Stimulated activated CD8-positive, alpha-beta memory T cell treated with anti-CD3 and anti-CD28 coated beads, Interleukin-12 subunit alpha, Interleukin-12 subunit beta, amount 100 ng/mL, for 24 hours (primary cell): ENCODE measurements around the gene VPS13C.

Source experiments
- DNase-seq: peaks from one replicate; pipeline ENCODE4 v3.0.0-alpha.2; 2020; ENCODE audit errors: extremely low read depth

VPS13C gene

DNA sequence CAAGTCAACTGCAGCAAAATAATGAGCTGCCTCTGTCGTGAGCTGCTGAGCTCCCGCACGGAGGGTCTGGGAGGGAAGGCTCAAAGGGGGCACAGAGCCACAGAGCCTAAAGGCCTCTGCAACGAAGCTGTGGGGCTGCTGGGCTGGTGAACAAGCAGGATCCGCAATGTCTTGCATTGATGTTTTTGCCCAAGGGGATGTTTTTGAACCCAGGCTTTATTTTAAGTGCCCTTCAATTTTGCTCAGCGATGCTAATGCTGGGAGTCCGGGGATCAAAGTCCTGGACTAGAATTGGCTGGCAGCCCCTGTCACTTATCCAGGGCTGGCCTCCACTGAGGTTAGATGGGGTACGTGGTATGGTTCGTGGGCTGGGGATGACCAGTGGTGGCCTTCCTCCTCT lies 240.0 kb downstream of the VPS13C start:
- DNase-seq = no peak

- no peak for DNase-seq
These were observed 240.9 kb downstream of the VPS13C start for GRCh38 chr15:61819386-61819785.

GRCh38 chr15:61818801-61819200 lies 241.4 kb downstream of the VPS13C start:
- no peak for DNase-seq

GRCh38 chr15:61816856-61817255 lies 243.4 kb downstream of the VPS13C start:
- DNase-seq = no peak

GRCh38 chr15:61815356-61816083 lies 244.7 kb downstream of the VPS13C start:
- no peak for DNase-seq

DNA sequence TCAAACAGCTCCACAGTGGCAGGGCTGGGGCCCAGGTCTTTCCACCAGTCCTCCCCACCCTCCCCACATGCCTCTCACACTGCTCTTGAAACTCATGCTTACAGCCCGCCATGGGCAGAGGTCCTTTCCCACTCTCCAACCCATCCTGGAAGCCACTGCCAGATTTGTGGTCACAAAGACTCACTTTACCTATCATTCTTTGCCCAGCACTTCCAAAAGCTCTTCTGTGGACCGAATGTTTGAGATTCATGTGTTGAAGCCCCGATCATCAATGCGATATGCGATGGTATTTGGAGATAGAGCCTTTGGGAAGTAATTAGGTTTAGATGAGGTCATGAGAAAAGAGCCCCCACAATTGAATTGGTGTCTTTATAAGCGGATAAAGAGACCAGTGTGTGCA lies 247.8 kb downstream of the VPS13C start:
- DNase-seq = no peak

GRCh38 chr15:61811952-61812351 lies 248.3 kb downstream of the VPS13C start:
- DNase-seq = no peak

DNA sequence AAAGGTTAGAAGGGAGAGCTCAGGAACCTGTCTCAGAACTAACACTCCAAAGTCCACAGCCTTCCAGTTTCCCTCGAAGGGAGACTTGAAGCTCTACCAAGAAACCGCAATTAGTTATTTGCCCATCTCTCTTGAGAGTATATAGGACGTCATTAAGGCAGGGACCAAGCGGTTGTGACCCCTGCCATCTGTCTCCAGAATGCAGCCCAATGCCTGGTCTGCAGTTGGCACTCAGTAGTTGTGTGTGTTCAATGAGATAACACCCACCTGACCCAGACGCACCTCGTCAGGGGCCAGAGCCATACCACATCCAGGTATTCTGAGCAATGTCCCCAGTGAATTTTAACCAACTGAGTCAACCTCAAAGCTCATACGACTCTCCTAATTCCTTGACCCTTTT lies 251.0 kb downstream of the VPS13C start:
- no peak for DNase-seq

DNA sequence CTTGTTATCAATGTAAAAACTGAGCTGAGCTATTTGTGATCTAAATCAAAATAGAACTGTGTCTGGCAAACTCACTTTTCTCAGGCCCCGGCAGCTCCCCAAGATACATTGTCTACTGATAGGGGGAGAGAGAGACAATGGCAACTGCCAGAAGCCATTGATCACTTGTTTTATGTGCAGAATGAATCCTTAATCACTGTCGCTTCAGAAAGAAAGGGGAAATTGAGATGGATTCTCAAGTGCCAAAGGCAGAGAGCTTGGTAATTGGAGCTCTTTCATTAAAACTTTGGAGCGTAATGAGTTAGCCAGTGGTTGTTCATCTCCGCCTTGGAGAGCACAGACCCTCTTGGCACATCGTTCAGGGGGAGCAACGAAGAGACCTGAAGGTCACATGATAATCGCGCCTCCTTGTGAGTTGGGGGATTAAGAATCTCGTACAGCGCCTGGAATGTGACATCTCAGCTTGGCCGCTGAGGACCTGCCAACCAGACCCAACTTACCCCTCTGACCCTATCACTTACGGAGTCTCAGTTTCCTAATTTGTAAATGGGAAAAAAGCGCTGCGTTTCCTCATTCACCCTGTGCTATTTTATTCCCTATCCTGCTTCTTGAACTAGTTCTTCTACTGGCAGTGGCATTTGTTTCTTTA lies 252.8 kb downstream of the VPS13C start:
- DNase-seq = no peak
